K562 (cell line): ENCODE results near the gene DGAT2. TPM values are rescaled to one million over a fixed set of nuclear protein-coding genes. Genes with fewer than 3 reads are reported as not detected.

ENCODE experiments used
- ATAC-seq: fragments of 200-7000 bp; cut with Tn5 transposase; 3 replicates; pipeline ENCODE4 v1.9.1; 2020; ENCODE audit warnings: moderate library complexity
- BruUV-seq: library from RNA; stranded (reverse); fragments of 400-500 nt; replicated peaks from 2 replicates; lab custom pipeline; 2021; lab: Mats Ljungman, UMichigan
- CTCF ChIA-PET: fragments of 300-600 bp; formaldehyde crosslinking; extraction: SDS; loops from one replicate; lab custom pipeline; 2021; ENCODE audit warnings: low intra/inter-chr PET ratio; lab: Yijun Ruan, JAX
- POLR2A ChIA-PET: fragments of 300-600, 350-650 bp; sonication (Branson Sonifier 250); formaldehyde crosslinking; extraction: SDS; loops from one replicate; lab custom pipeline; 2021; ENCODE audit warnings: antibody characterized with exemption, inconsistent platforms; lab: Yijun Ruan, JAX
- DNase-seq, 4 experiments: peaks; one replicate each; pipeline versions ENCODE4 v3.0.0 to v3.0.0-alpha.2; 2011 to 2018; ENCODE audit warnings: low spot score in 3 of 4, mixed read lengths in 3 of 4; ENCODE audit errors: extremely low read depth in 1 of 4
- FAIRE-seq: peaks from 2 replicates; lab custom pipeline; 2011; peaks lifted over from hg19 to GRCh38; lab: Jason Lieb, UNC
- H2AFZ ChIP-seq: 2 replicates; pipeline ENCODE4 v1.6.0; 2011; ENCODE audit warnings: low read depth, low read length, control low read depth, inconsistent platforms
- H3K27ac ChIP-seq: fragments of 200-600 bp; 3 replicates; pipeline ENCODE4 v1.8.0; 2011; ENCODE audit warnings: low read depth, mild to moderate bottlenecking, control low read depth, inconsistent platforms, low read length, moderate library complexity, mixed read lengths; ENCODE audit errors: extremely low read depth
- H3K27me3 ChIP-seq, 2 experiments: fragments of 300-600 bp in 1 of 2; 2 replicates in 1 of 2; 3 replicates in 1 of 2; pipeline versions ENCODE4 v1.6.0 to v1.8.0; 2011; ENCODE audit warnings: inconsistent platforms in 2 of 2, low read length in 2 of 2, mild to moderate bottlenecking in 1 of 2, mixed read lengths in 1 of 2, moderate library complexity in 1 of 2; ENCODE audit not compliant: control insufficient read depth in 2 of 2, insufficient read depth in 2 of 2
- H3K36me3 ChIP-seq: fragments of 300-600 bp; 3 replicates; pipeline ENCODE4 v1.8.0; 2011; ENCODE audit warnings: mild to moderate bottlenecking, low read length, inconsistent platforms; ENCODE audit not compliant: control insufficient read depth, insufficient read depth
- H3K4me1 ChIP-seq, 2 experiments: fragments of 200-600 bp in 1 of 2; replicated peaks in 1 of 2; 2 replicates in 1 of 2; 3 replicates in 1 of 2; pipeline versions ENCODE4 v1.5.1 to v1.8.0; 2011; ENCODE audit warnings: inconsistent platforms in 2 of 2, low read length in 2 of 2, mild to moderate bottlenecking in 1 of 2, mixed read lengths in 1 of 2, moderate library complexity in 1 of 2; ENCODE audit not compliant: control insufficient read depth in 2 of 2, insufficient read depth in 2 of 2
- H3K4me2 ChIP-seq: 2 replicates; pipeline ENCODE4 v1.6.1; 2011; ENCODE audit warnings: low read length, control low read depth, inconsistent platforms, mixed read lengths; ENCODE audit not compliant: insufficient read depth
- H3K4me3 ChIP-seq: fragments of 200-600 bp; sonication (generic), shearing (Covaris generic); 2 replicates; pipeline ENCODE4 v1.5.1; 2016; ENCODE audit warnings: control low read depth, inconsistent platforms
- H3K79me2 ChIP-seq: fragments of 200-600 bp; 3 replicates; pipeline ENCODE4 v1.8.0; 2011; ENCODE audit warnings: low read length, inconsistent platforms; ENCODE audit not compliant: control insufficient read depth, insufficient read depth
- H3K9ac ChIP-seq, 2 experiments: 2 replicates each; pipeline versions ENCODE4 v1.6.0 to v1.6.1; 2011; ENCODE audit warnings: low read depth in 2 of 2, low read length in 2 of 2, control low read depth in 1 of 2, inconsistent platforms in 1 of 2, mild to moderate bottlenecking in 1 of 2, mixed read lengths in 1 of 2; ENCODE audit not compliant: insufficient read depth in 1 of 2
- H3K9me1 ChIP-seq: one replicate; pipeline ENCODE4 v1.6.0; 2011; ENCODE audit warnings: inconsistent platforms, mild to moderate bottlenecking, low read length, moderate library complexity; ENCODE audit not compliant: control insufficient read depth, insufficient read depth
- H3K9me3 ChIP-seq: replicated peaks from 2 replicates; pipeline ENCODE4 v1.5.1; 2011; ENCODE audit warnings: low read depth, low read length, inconsistent platforms; ENCODE audit not compliant: control insufficient read depth, insufficient read depth
- H4K20me1 ChIP-seq: replicated peaks from 2 replicates; pipeline ENCODE4 v1.6.1; 2011; ENCODE audit warnings: low read length, inconsistent platforms, mixed read lengths; ENCODE audit not compliant: control insufficient read depth, insufficient read depth
- ARID4B ChIP-seq: sonication (generic); formaldehyde crosslinking; IDR thresholded peaks from 2 replicates; pipeline ENCODE4 v1.8.0; 2022; ENCODE audit warnings: mild to moderate bottlenecking, missing genetic modification reagents
- E2F3 ChIP-seq: fragments of 250-450 bp; sonication (Bioruptor Pico); IDR thresholded peaks from 2 replicates; pipeline ENCODE4 v1.4.0; 2020; ENCODE audit warnings: mild to moderate bottlenecking
- POLR2G ChIP-seq: fragments of 200-400 bp; formaldehyde crosslinking; IDR thresholded peaks from 2 replicates; pipeline ENCODE4 v1.6.1; 2017; ENCODE audit warnings: low read depth, mild to moderate bottlenecking, antibody characterized with exemption, low read length, moderate library complexity
- SAFB ChIP-seq: fragments of 200-400 bp; formaldehyde crosslinking; IDR thresholded peaks from 2 replicates; pipeline ENCODE4 v1.6.1; 2017; ENCODE audit warnings: low read depth, low read length, borderline replicate concordance
- SFPQ ChIP-seq: fragments of 200-400 bp; formaldehyde crosslinking; IDR thresholded peaks from 2 replicates; pipeline ENCODE4 v1.6.1; 2017; ENCODE audit warnings: mild to moderate bottlenecking, low read depth, low read length, moderate library complexity
- SNAPC5 ChIP-seq: fragments of 250-450 bp; sonication (Bioruptor Pico); IDR thresholded peaks from 2 replicates; pipeline ENCODE4 v1.8.0; 2021; ENCODE audit warnings: moderate library complexity, mild to moderate bottlenecking, inconsistent platforms
- SUPT5H ChIP-seq: fragments of 450-650 bp; IDR thresholded peaks from 2 replicates; pipeline ENCODE4 v1.6.1; 2016
- TRIM28 ChIP-seq: fragments of 450-650 bp; IDR thresholded peaks from 2 replicates; pipeline ENCODE4 v1.6.1; 2017
- UBTF ChIP-seq, 2 experiments: IDR thresholded peaks; 2 replicates each; pipeline ENCODE4 v1.6.1; 2012; ENCODE audit warnings: improper control_type of control experiment in 2 of 2, low read depth in 2 of 2, low read length in 2 of 2, borderline replicate concordance in 1 of 2
- ZKSCAN8 ChIP-seq: fragments of 200-800 bp; sonication (Bioruptor generic); IDR thresholded peaks from 2 replicates; pipeline ENCODE4 v1.6.1; 2016; ENCODE audit warnings: missing genetic modification characterization, missing compliant biosample characterization
- ZNF324 ChIP-seq: fragments of 250-450 bp; sonication (Bioruptor Pico); IDR thresholded peaks from 2 replicates; pipeline ENCODE4 v1.4.0; 2020; ENCODE audit warnings: mild to moderate bottlenecking
- WGBS: fragments of 100-300 bp; shearing (Covaris generic); methylation state at CpG from one replicate; pipeline ENCODE4 v1.1.6; 2016; ENCODE audit warnings: low coverage, mixed read lengths; ENCODE audit not compliant: insufficient coverage; ENCODE audit errors: missing lambda C conversion rate; 5-methylcytosine and 5-hydroxymethylcytosine counted together
- in situ Hi-C: fragments of 300-500 bp; cut with MboI; formaldehyde crosslinking; loops from 4 replicates; pipeline ENCODE4 v1.15.0; 2018; ENCODE audit warnings: inconsistent platforms, mixed read lengths
- intact Hi-C: fragments of 100-400 bp; cut with micrococcal nuclease; formaldehyde crosslinking; loops from 2 replicates; pipeline ENCODE4 v1.14.2; 2022
- polyA plus RNA-seq, 8 experiments: library from polyadenylated mRNA; depleted of rRNA in 4 of 8; stranded (reverse) in 5 of 8; unstranded in 3 of 8; fragments of >200 nt; fragmentation: Nextera tagmentation in 2 of 8; fragmentation: Illumina TruSeq in 1 of 8; extraction: Ambion mirVana in 2 of 8; extraction: Trizol in 1 of 8; gene quantifications; 2 replicates each; pipeline versions ENCODE4 v1.2.1 to v1.2.3, GENCODE V29; 2011 to 2014; ENCODE audit warnings: inconsistent platforms in 1 of 8, missing spikeins in 1 of 8
- total RNA-seq, 7 experiments: library from RNA; depleted of rRNA in 6 of 7; stranded (reverse); fragments of >200 nt in 6 of 7; fragmentation: Illumina TruSeq in 2 of 7; extraction: Trizol in 2 of 7; gene quantifications; 2 replicates each; pipeline versions ENCODE4 v1.2.1 to v1.2.3, GENCODE V29; 2011 to 2021; ENCODE audit warnings: low replicate concordance in 1 of 7

DGAT2 gene
- total and polyA plus RNA-seq, 9 of the 15 experiments (the other 6 are each of a cell fraction or from before 2014, with no cell fraction given), result 0.68 to 2.8 (median 1.8) TPM

- TF ChIP-seq ARID4B (CRISPR knock-in tag), result no peak
- TF ChIP-seq, all 486 proteins: peak for 0
Observed at GRCh38 chr11:75822541-75822940, 54.0 kb downstream of the DGAT2 start (continued).

GRCh38 chr11:75823415-75823814, 54.8 kb downstream of the DGAT2 start:
- intact Hi-C loops, result no loop called here
- ATAC-seq (no peak), FAIRE-seq (no peak), DNase-seq (no peak)
- Histone ChIP-seq H3K4me3 (no peak overlapping the region), H3K9me3 (no peaks in the 10 kb centered on the region), H2AFZ (no peak overlapping the region), H3K79me2 (peaks cover 72% of the 10 kb centered on the region), H3K4me1 (peaks cover 0 to 4% of the 10 kb centered on the region in 2 experiments; a peak in 1 of 5 replicates), H3K9me1 (no peaks in the 10 kb centered on the region), H3K27ac (no peak overlapping the region), H4K20me1 (no peaks in the 10 kb centered on the region), H3K9ac (no peak overlapping the region), H3K4me2 (no peak overlapping the region), H3K36me3 (peaks cover 9% of the 10 kb centered on the region; the same call in 1 of the 3 replicates), H3K27me3 (no peaks in the 10 kb centered on the region)
- in situ Hi-C loops, result no loop called here
- 97% methylated on average over 4 of the region's 4 CpGs for WGBS
- ChIA-PET CTCF (interaction anchor here (0.8 kb wide), 1 partner anchor 11 kb away, joined by 3 read pairs; no protein-coding TSS in a partner anchor), POLR2A (interaction anchor here (1.0 kb wide), 1 partner anchor 10 kb away, joined by 5 read pairs; no protein-coding TSS in a partner anchor)
- BruUV-seq, result no TSS peak
- TF ChIP-seq ZNF324 (CRISPR knock-in tag) (no peak), ZKSCAN8 (CRISPR knock-in tag) (no peak), E2F3 (no peak), POLR2G (no peak), SFPQ (no peak), SNAPC5 (CRISPR knock-in tag) (no peak), SAFB (no peak), UBTF (IDR thresholded peaks at IDR 0.05; ENCODE audit: borderline replicate concordance in 1 of 2, low read depth in 2 of 2, low read length in 2 of 2) (no peak), TRIM28 (no peak), SUPT5H (no peak)
